IMR-90 (cell line): ENCODE measurements around the gene SLIT1. TPM values are rescaled to one million over a fixed set of nuclear protein-coding genes. Genes with fewer than 3 reads are reported as not detected.

ENCODE experiments used
- ATAC-seq: fragments of 200-7000 bp; cut with Tn5 transposase; 2 replicates; pipeline ENCODE4 v1.9.1; 2020; ENCODE audit warnings: low read depth, mild to moderate bottlenecking, moderate library complexity
- BruUV-seq: library from RNA; stranded (reverse); fragments of 400-500 nt; replicated peaks from 2 replicates; lab custom pipeline; 2021; lab: Mats Ljungman, UMichigan
- CTCF ChIA-PET: fragments of 300-600 bp; formaldehyde crosslinking; extraction: SDS; loops from one replicate; lab custom pipeline; 2021; ENCODE audit warnings: antibody characterized with exemption; lab: Yijun Ruan, JAX
- POLR2A ChIA-PET: fragments of 300-600 bp; sonication (Branson Sonifier 250); formaldehyde crosslinking; loops from one replicate; lab custom pipeline; 2022; ENCODE audit warnings: antibody characterized with exemption; ENCODE audit not compliant: unreplicated experiment; lab: Charles Lee
- DNase-seq: peaks from one replicate; pipeline ENCODE4 v3.0.0; 2013
- H2AFZ ChIP-seq: replicated peaks from 2 replicates; pipeline ENCODE3; 2013; ENCODE audit warnings: low read length, mild to moderate bottlenecking; ENCODE audit not compliant: poor library complexity
- H2AK5ac ChIP-seq: 2 replicates; pipeline ENCODE4 v1.6.1; 2013; ENCODE audit warnings: low read depth, low read length, inconsistent platforms
- H2AK9ac ChIP-seq: replicated peaks from 2 replicates; pipeline ENCODE3; 2013; ENCODE audit warnings: mild to moderate bottlenecking, low read depth, low read length, moderate library complexity; ENCODE audit not compliant: poor library complexity
- H2BK120ac ChIP-seq: 2 replicates; pipeline ENCODE4 v1.6.1; 2013; ENCODE audit warnings: low read depth, low read length, inconsistent platforms
- H2BK15ac ChIP-seq: 3 replicates; pipeline ENCODE4 v1.6.1; 2013; ENCODE audit warnings: low read depth, low read length, inconsistent platforms
- H2BK20ac ChIP-seq: 2 replicates; pipeline ENCODE4 v1.6.1; 2013; ENCODE audit warnings: low read depth, mild to moderate bottlenecking, inconsistent platforms, low read length, moderate library complexity
- H2BK5ac ChIP-seq: 2 replicates; pipeline ENCODE4 v1.6.1; 2013; ENCODE audit warnings: mild to moderate bottlenecking, low read depth, low read length, inconsistent platforms; ENCODE audit not compliant: poor library complexity, severe bottlenecking
- H3K14ac ChIP-seq: replicated peaks from 2 replicates; pipeline ENCODE4 v1.6.1; 2013; ENCODE audit warnings: low read depth, low read length, inconsistent platforms
- H3K18ac ChIP-seq: 2 replicates; pipeline ENCODE4 v1.6.1; 2013; ENCODE audit warnings: low read depth, low read length, control low read depth
- H3K23ac ChIP-seq: 2 replicates; pipeline ENCODE4 v1.6.1; 2013; ENCODE audit warnings: low read depth, low read length, inconsistent platforms
- H3K27ac ChIP-seq: 2 replicates; pipeline ENCODE4 v1.5.1; 2013; ENCODE audit warnings: mild to moderate bottlenecking, control low read depth, low read length; ENCODE audit not compliant: insufficient read depth
- H3K27me3 ChIP-seq: 2 replicates; pipeline ENCODE4 v1.6.1; 2013; ENCODE audit warnings: low read length; ENCODE audit not compliant: control insufficient read depth, insufficient read depth
- H3K36me3 ChIP-seq: 2 replicates; pipeline ENCODE4 v1.6.1; 2013; ENCODE audit warnings: low read length, mixed read lengths; ENCODE audit not compliant: control insufficient read depth, insufficient read depth
- H3K4ac ChIP-seq: 2 replicates; pipeline ENCODE4 v1.6.1; 2013; ENCODE audit warnings: low read depth, low read length, inconsistent platforms
- H3K4me1 ChIP-seq: 2 replicates; pipeline ENCODE4 v1.6.1; 2013; ENCODE audit warnings: low read length, mixed read lengths; ENCODE audit not compliant: control insufficient read depth, insufficient read depth
- H3K4me2 ChIP-seq: 2 replicates; pipeline ENCODE4 v1.6.1; 2013; ENCODE audit warnings: low read depth, mild to moderate bottlenecking, control low read depth, low read length, moderate library complexity
- H3K4me3 ChIP-seq: 2 replicates; pipeline ENCODE4 v1.5.1; 2013; ENCODE audit warnings: low read depth, mild to moderate bottlenecking, control low read depth, low read length, moderate library complexity; ENCODE audit not compliant: insufficient read depth
- H3K56ac ChIP-seq: 2 replicates; pipeline ENCODE4 v1.6.1; 2013; ENCODE audit warnings: low read length, inconsistent platforms; ENCODE audit not compliant: insufficient read depth; ENCODE audit errors: extremely low read depth
- H3K79me1 ChIP-seq, 2 experiments: 2 replicates each; pipeline ENCODE4 v1.6.1; 2013; ENCODE audit warnings: low read length in 2 of 2, inconsistent platforms in 1 of 2, low read depth in 1 of 2
- H3K9ac ChIP-seq: 2 replicates; pipeline ENCODE4 v1.6.1; 2013; ENCODE audit warnings: low read depth, low read length, control low read depth
- H3K9me1 ChIP-seq: 2 replicates; pipeline ENCODE4 v1.6.1; 2013; ENCODE audit warnings: low read length, inconsistent platforms; ENCODE audit not compliant: insufficient read depth
- H3K9me3 ChIP-seq: 2 replicates; pipeline ENCODE4 v1.6.1; 2013; ENCODE audit warnings: low read length; ENCODE audit not compliant: control insufficient read depth, insufficient read depth
- H4K20me1 ChIP-seq: 2 replicates; pipeline ENCODE4 v1.6.1; 2013; ENCODE audit warnings: low read length, inconsistent platforms; ENCODE audit not compliant: insufficient read depth
- H4K5ac ChIP-seq: 2 replicates; pipeline ENCODE4 v1.6.1; 2013; ENCODE audit warnings: mild to moderate bottlenecking, low read depth, low read length, control low read depth
- H4K8ac ChIP-seq, 2 experiments: 2 replicates each; pipeline ENCODE4 v1.6.1; 2013; ENCODE audit warnings: low read depth in 2 of 2, low read length in 2 of 2, control low read depth in 1 of 2, inconsistent platforms in 1 of 2
- H4K91ac ChIP-seq: 2 replicates; pipeline ENCODE4 v1.6.1; 2013; ENCODE audit warnings: low read depth, low read length, inconsistent platforms; ENCODE audit not compliant: insufficient read depth
- BHLHE40 ChIP-seq: fragments of 150-350 bp; IDR thresholded peaks from 2 replicates; pipeline ENCODE4 v1.6.1; 2016; ENCODE audit warnings: mild to moderate bottlenecking, low read depth, low read length
- CHD1 ChIP-seq: IDR thresholded peaks from 2 replicates; pipeline ENCODE4 v1.6.1; 2012; ENCODE audit warnings: low read depth, low read length, improper control_type of control experiment
- RFX5 ChIP-seq: IDR thresholded peaks from 2 replicates; pipeline ENCODE4 v1.8.0; 2012; ENCODE audit warnings: low read depth, mild to moderate bottlenecking, low read length, moderate library complexity
- WGBS, 2 experiments: methylation state at CpG; one replicate each; pipeline versions ENCODE4 v1.1.5 to v1.1.7; 2013; ENCODE audit warnings: missing lambda C conversion rate in 2 of 2; ENCODE audit not compliant: insufficient read length in 1 of 2; ENCODE audit errors: extremely low coverage in 2 of 2; 5-methylcytosine and 5-hydroxymethylcytosine counted together
- dilution Hi-C: fragments of 300-500 bp; cut with HindIII; formaldehyde crosslinking; loops from one replicate; pipeline ENCODE4 v1.14.3; 2018; ENCODE audit warnings: low sequenced_read_pairs; ENCODE audit not compliant: unreplicated experiment
- in situ Hi-C: fragments of 300-500 bp; cut with MboI; formaldehyde crosslinking; loops from 3 replicates; pipeline ENCODE4 v1.14.3; 2019; ENCODE audit warnings: low sequenced_read_pairs, inconsistent platforms, mixed read lengths
- intact Hi-C: fragments of 100-400 bp; cut with micrococcal nuclease; formaldehyde crosslinking; loops from 2 replicates; pipeline ENCODE4 v1.10.0; 2022
- polyA plus RNA-seq, 3 experiments: library from polyadenylated mRNA; depleted of rRNA; stranded (reverse); fragments of >200 nt; gene quantifications; 2 replicates each; pipeline ENCODE4 v1.2.3, GENCODE V29; 2012; ENCODE audit warnings: low replicate concordance in 1 of 3
- total RNA-seq: library from RNA; depleted of rRNA; stranded (reverse); fragments of >200 nt; gene quantifications from 2 replicates; pipeline ENCODE4 v1.2.3, GENCODE V29; 2012

SLIT1 gene
- total and polyA plus RNA-seq, 2 of the 4 experiments (the other 2 are of a cell fraction): under 0.01 TPM

DNA sequence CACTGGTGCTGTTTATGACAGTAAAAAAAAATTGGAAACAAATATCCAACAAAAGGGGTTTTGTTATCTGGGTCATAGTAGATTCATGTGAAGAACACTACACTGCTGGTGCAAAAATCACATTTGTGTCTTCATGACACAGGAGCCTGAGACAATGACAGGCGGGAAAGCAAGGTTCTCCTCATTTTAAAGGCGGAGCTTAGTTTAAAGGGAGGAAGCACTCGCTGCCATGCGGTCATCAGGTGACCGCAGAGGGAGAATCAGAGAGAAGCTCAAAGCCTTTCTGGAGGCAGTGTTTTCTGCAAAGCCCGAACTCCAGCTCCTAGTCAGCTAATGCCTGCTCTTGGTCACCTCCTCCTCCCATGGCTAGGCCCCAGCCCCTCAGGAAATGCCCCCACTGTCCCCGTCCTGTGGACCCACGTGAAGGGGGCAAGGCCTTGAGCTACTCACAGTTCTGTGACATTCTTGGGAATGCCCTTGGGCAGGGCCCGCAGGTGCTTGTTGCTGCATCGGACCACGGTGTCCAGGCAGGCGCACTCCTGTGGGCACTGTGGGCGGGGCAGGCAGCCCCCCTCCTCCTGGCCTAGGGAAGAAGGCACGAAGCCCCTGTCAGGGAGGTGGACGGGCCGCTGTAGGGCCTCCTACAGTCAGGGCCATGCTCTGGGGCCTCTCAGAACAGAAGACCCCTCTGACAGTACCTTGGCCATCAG lies 146.1 kb downstream of the SLIT1 start (continued):
- TF ChIP-seq BHLHE40: no peak

DNA sequence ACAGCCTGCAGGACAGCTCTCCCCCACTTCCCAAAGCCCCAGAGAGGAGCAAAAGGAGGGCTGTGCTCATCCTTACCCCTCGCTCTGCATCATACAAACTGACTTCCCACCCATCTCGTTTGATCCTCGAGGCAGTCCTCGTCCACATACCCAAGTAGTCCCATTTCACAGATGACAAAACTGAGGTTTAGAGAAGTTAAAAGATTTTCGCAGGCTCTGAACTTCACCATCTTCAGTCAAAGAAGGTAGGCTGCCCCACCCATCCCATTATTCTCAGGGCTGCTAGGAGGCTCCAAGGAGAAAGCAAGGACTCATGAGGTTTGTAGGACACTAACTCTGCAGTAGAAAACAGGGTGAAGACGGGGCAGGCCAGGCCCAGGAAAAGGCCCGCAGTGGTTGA lies 147.1 kb downstream of the SLIT1 start:
- H3K18ac ChIP-seq: no peak overlapping the region
- CTCF ChIA-PET: interaction anchor here (2.0 kb wide), 1 partner anchor 18 kb away, joined by 10 read pairs; no protein-coding TSS in a partner anchor
- no peak overlapping the region for H2BK20ac ChIP-seq
- H4K91ac ChIP-seq: no peak overlapping the region
- TF ChIP-seq CHD1: no peak
- TF ChIP-seq BHLHE40: no peak
- TF ChIP-seq RFX5: no peak
- H3K9me3 ChIP-seq: no peaks in the 10 kb centered on the region
- H3K4ac ChIP-seq: no peak overlapping the region
- H2BK5ac ChIP-seq: no peak overlapping the region
- intact Hi-C loops (loop anchor here (5.0 to 10.0 kb wide), 3 partner anchors 271 to 664 kb away; no protein-coding TSS in a partner anchor), in situ Hi-C loops (no loop called here), dilution Hi-C loops (no loop called here)
- 0 out of 2 replicates have a peak, but pooled peaks cover 5% of the 10 kb centered on the region for H4K20me1 ChIP-seq
- POLR2A ChIA-PET: no interaction called here
- no peak overlapping the region for H2AK9ac ChIP-seq
- H3K14ac ChIP-seq: no peak overlapping the region
- ATAC-seq (no peak), DNase-seq (no peak)
- H3K4me1 ChIP-seq: peaks cover 5% of the 10 kb centered on the region; the same call in 1 of the 2 replicates
- BruUV-seq: no TSS peak
- no peak overlapping the region for H2BK120ac ChIP-seq
- H3K9me1 ChIP-seq: no peaks in the 10 kb centered on the region; the same call in 1 of the 2 replicates
- H2AFZ ChIP-seq: no peak overlapping the region
- no peak overlapping the region for H2AK5ac ChIP-seq
- no peak overlapping the region for H3K4me2 ChIP-seq
- no peak overlapping the region for H3K23ac ChIP-seq
- no peaks in the 10 kb centered on the region for H3K79me1 ChIP-seq
- H3K27ac ChIP-seq: no peak overlapping the region
- no peak overlapping the region for H4K5ac ChIP-seq
- H3K27me3 ChIP-seq: peaks cover 30% of the 10 kb centered on the region
- WGBS, 2 experiments: 100% methylated on average over 2 of the region's 7 CpGs; no CpG with 5 or more reads in 1 of the 2 experiments
- no peak overlapping the region for H3K9ac ChIP-seq
- H3K56ac ChIP-seq: no peak overlapping the region
- H3K4me3 ChIP-seq: no peak overlapping the region
- no peak overlapping the region for H4K8ac ChIP-seq
- no peaks in the 10 kb centered on the region for H3K36me3 ChIP-seq
- no peak overlapping the region for H2BK15ac ChIP-seq
